Measurements from ENCODE around the gene ST3GAL5. TPM values are rescaled to one million over a fixed set of nuclear protein-coding genes. Genes with fewer than 3 reads are reported as not detected.

ST3GAL5 gene
- total RNA-seq, 1 donor from 2014 or later = 76.7 TPM

GRCh38 chr2:85828725-85829124, 60.1 kb downstream of the ST3GAL5 start:
- Histone ChIP-seq H3K9me3 (no peaks in the 10 kb centered on the region), H3K27ac (no peak overlapping the region), H3K4me1 (peaks cover 8% of the 10 kb centered on the region), H3K4me3 (no peak overlapping the region), H3K27me3 (no peaks in the 10 kb centered on the region), H3K36me3 (no peaks in the 10 kb centered on the region)
- no peak for TF ChIP-seq CTCF (IDR thresholded peaks at IDR 0.05)
- DNase-seq = no peak
- intact Hi-C loops (cut with DNase I) = loop anchor here (5.0 kb wide), 1 partner anchor 254 kb away; no protein-coding TSS in a partner anchor
- no peak for ATAC-seq

- Histone ChIP-seq H3K4me1 (peaks cover 8% of the 10 kb centered on the region), H3K9me3 (no peaks in the 10 kb centered on the region), H3K36me3 (no peaks in the 10 kb centered on the region), H3K27ac (no peak overlapping the region), H3K27me3 (no peaks in the 10 kb centered on the region), H3K4me3 (peak overlapping the region; percentile 28)
- TF ChIP-seq CTCF (IDR thresholded peaks at IDR 0.05) = no peak
- no peak for DNase-seq
- intact Hi-C loops (cut with DNase I) = loop anchor here (5.0 kb wide), 1 partner anchor 254 kb away; no protein-coding TSS in a partner anchor
- no peak for ATAC-seq
These were observed 60.8 kb downstream of the ST3GAL5 start for GRCh38 chr2:85827879-85828569.

GRCh38 chr2:85826990-85827878, 61.6 kb downstream of the ST3GAL5 start:
- no peak overlapping the region for H3K27ac ChIP-seq
- ATAC-seq = peak; percentile 97
- H3K4me1 ChIP-seq = peaks cover 8% of the 10 kb centered on the region
- H3K36me3 ChIP-seq = no peaks in the 10 kb centered on the region
- peak; percentile 87 for TF ChIP-seq CTCF (IDR thresholded peaks at IDR 0.05)
- intact Hi-C loops (cut with DNase I) = loop anchor here (5.0 kb wide), 1 partner anchor 255 kb away; no protein-coding TSS in a partner anchor
- no peaks in the 10 kb centered on the region for H3K27me3 ChIP-seq
- DNase-seq = peak; percentile 87
- H3K4me3 ChIP-seq = peak overlapping the region; percentile 28
- no peaks in the 10 kb centered on the region for H3K9me3 ChIP-seq

GRCh38 chr2:85823951-85824350, 64.8 kb downstream of the ST3GAL5 start:
- ATAC-seq (no peak), DNase-seq (no peak)
- intact Hi-C loops (cut with DNase I) = no loop called here

GRCh38 chr2:85822766-85823165, 66.0 kb downstream of the ST3GAL5 start:
- intact Hi-C loops (cut with DNase I) = no loop called here
- no peak for ATAC-seq

More at GRCh38 chr2:85823951-85824350, 64.8 kb downstream of the ST3GAL5 start:
- no peak for TF ChIP-seq CTCF (IDR thresholded peaks at IDR 0.05)
- H3K4me1 ChIP-seq = peaks cover 8% of the 10 kb centered on the region
- no peaks in the 10 kb centered on the region for H3K27me3 ChIP-seq
- H3K36me3 ChIP-seq = no peaks in the 10 kb centered on the region
- H3K4me3 ChIP-seq = no peak overlapping the region
- H3K27ac ChIP-seq = no peak overlapping the region
- no peaks in the 10 kb centered on the region for H3K9me3 ChIP-seq

More at GRCh38 chr2:85822766-85823165, 66.0 kb downstream of the ST3GAL5 start:
- DNase-seq = no peak
- no peak overlapping the region for H3K27ac ChIP-seq
- no peak for TF ChIP-seq CTCF (IDR thresholded peaks at IDR 0.05)
- H3K27me3 ChIP-seq = no peaks in the 10 kb centered on the region
- H3K36me3 ChIP-seq = no peaks in the 10 kb centered on the region
- no peak overlapping the region for H3K4me3 ChIP-seq
- H3K9me3 ChIP-seq = no peaks in the 10 kb centered on the region
- H3K4me1 ChIP-seq = peaks cover 7% of the 10 kb centered on the region

All from upper lobe of right lung (tissue), 1 donor.